ENCODE measurements around the gene NF1. TPM values are rescaled to one million over a fixed set of nuclear protein-coding genes. Genes with fewer than 3 reads are reported as not detected.

NF1 gene
- total and polyA plus RNA-seq, 2 donors (not counting 1 experiment from before 2014, with no cell fraction given) = 10.8 to 27.7 TPM

DNA sequence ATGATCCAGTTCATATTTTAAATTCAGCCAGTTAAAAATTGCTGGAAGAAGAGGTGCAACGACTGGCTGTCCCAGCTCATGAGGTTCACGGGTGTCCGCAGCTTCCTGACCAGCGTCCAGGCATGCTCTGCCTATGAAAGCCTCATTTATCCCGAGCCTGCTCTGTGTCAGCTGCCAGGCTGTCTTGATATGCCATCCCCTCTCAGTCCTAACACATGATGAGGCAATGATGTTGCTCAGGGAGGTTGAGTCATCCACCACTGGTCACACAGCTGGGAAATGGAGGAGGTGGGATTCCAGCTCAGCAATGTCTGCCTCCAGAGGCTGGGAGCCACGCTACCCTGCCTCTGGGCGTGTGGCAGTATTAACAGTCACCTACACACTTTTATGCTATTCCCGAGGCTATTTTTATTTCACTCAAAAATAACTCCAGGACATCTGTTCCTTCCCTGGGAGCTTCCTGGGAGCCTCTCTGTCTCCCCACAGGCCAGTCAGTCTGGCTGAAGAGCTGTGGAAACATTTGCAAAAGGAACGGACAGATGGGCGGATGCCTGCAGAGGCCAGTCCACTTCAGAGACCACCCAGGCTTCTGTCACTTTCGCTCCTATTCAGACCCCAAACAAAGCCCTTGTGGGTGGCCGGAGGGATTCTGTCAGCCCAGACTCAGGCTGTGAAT, 319.2 kb downstream of the NF1 start:
- Histone ChIP-seq H3K4me1 (ENCODE audit: control insufficient read depth in 2 of 2, insufficient read depth in 2 of 2, low read length in 2 of 2) (peaks cover 9% of the 10 kb centered on the region in 2 donors), H2AFZ (ENCODE audit: insufficient read depth, low read depth, low read length, poor library complexity, severe bottlenecking) (no peak overlapping the region), H3K27me3 (replicated peaks in 1 of 4; ENCODE audit: control extremely low read depth in 1 of 4, control insufficient read depth in 3 of 4, insufficient read depth in 4 of 4, low read length in 3 of 4) (no peaks in the 10 kb centered on the region), H3K36me3 (replicated peaks in 1 of 2; ENCODE audit: control extremely low read depth in 1 of 2, control insufficient read depth in 1 of 2, extremely low read depth in 1 of 2, insufficient read depth in 2 of 2, low read length in 1 of 2) (no peaks in the 10 kb centered on the region), H3K9me3 (ENCODE audit: control extremely low read depth in 1 of 3, control insufficient read depth in 2 of 3, insufficient read depth in 1 of 3, low read length in 2 of 3) (peaks cover 0 to 4% (median 0%) of the 10 kb centered on the region in 3 donors), H3K9ac (ENCODE audit: low read length) (no peak overlapping the region), H3K4me2 (replicated peaks; ENCODE audit: low read depth, low read length, poor library complexity, severe bottlenecking) (no peak overlapping the region), H4K20me1 (ENCODE audit: control insufficient read depth, insufficient read depth, low read length, poor library complexity, severe bottlenecking) (no peaks in the 10 kb centered on the region), H3K79me2 (ENCODE audit: control insufficient read depth, insufficient read depth, low read length) (no peaks in the 10 kb centered on the region), H3K27ac (ENCODE audit: low read length in 2 of 2) (no peak overlapping the region), H3K4me3 (ENCODE audit: control extremely low read depth in 1 of 5, extremely low read depth in 1 of 5, insufficient read depth in 1 of 5, low read depth in 2 of 5, low read length in 4 of 5) (no peak overlapping the region)
- 91% methylated on average over 8 of the region's 12 CpGs for WGBS (ENCODE audit: insufficient coverage)
- H3K27me3 Mint-ChIP-seq = peaks cover 10% of the 10 kb centered on the region
- H3K4me1 Mint-ChIP-seq = peaks cover 10% of the 10 kb centered on the region
- TF ChIP-seq EZH2 (IDR thresholded peaks at IDR 0.05; ENCODE audit: borderline replicate concordance, insufficient read depth, low read depth, low read length, poor library complexity, severe bottlenecking) = no peak
- TF ChIP-seq, protein P1, sequence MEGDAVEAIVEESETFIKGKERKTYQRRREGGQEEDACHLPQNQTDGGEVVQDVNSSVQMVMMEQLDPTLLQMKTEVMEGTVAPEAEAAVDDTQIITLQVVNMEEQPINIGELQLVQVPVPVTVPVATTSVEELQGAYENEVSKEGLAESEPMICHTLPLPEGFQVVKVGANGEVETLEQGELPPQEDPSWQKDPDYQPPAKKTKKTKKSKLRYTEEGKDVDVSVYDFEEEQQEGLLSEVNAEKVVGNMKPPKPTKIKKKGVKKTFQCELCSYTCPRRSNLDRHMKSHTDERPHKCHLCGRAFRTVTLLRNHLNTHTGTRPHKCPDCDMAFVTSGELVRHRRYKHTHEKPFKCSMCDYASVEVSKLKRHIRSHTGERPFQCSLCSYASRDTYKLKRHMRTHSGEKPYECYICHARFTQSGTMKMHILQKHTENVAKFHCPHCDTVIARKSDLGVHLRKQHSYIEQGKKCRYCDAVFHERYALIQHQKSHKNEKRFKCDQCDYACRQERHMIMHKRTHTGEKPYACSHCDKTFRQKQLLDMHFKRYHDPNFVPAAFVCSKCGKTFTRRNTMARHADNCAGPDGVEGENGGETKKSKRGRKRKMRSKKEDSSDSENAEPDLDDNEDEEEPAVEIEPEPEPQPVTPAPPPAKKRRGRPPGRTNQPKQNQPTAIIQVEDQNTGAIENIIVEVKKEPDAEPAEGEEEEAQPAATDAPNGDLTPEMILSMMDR (IDR thresholded peaks at IDR 0.05) = no peak
- ChIA-PET CTCF (interaction anchor here (1.2 to 1.7 kb wide), 2 partner anchors 25 to 26 kb away, joined by 3 to 6 read pairs; no protein-coding TSS in a partner anchor), POLR2A (no interaction called here)
- H3K27ac Mint-ChIP-seq = no peak overlapping the region
- no peak for ATAC-seq (ENCODE audit: low read depth)
- H3K4me3 Mint-ChIP-seq = no peak overlapping the region
- no peaks in the 10 kb centered on the region for H3K9me3 Mint-ChIP-seq (ENCODE audit: insufficient read depth)
- no peak for DNase-seq
- intact Hi-C loops (cut with micrococcal nuclease) = no loop called here

DNA sequence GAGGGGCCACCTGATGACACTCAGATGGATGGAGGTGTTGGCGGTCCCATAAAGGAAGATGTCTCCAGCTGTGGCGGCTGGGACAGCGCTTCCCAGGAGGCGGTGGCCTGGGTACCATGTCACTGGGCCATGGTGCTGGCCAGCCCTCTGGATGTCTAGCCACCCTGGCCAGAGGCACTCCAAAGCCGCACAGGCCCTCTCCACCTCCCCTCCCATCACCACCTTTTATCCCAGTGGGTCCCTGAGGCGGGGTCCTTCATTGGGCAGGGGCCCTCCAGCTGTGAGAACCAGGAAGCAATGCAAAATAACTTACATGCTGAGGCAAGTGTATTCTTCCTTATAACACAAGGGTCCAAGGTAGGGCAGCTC, 319.8 kb downstream of the NF1 start:
- H4K20me1 ChIP-seq (ENCODE audit: control insufficient read depth, insufficient read depth, low read length, poor library complexity, severe bottlenecking) = no peaks in the 10 kb centered on the region
- WGBS (ENCODE audit: insufficient coverage) = 100% methylated on average over 6 of the region's 6 CpGs
- no peak for DNase-seq
- H3K4me2 ChIP-seq (replicated peaks; ENCODE audit: low read depth, low read length, poor library complexity, severe bottlenecking) = no peak overlapping the region
- intact Hi-C loops (cut with micrococcal nuclease) = no loop called here
- POLR2A ChIA-PET = no interaction called here
- Mint-ChIP-seq H3K27ac (no peak overlapping the region), H3K27me3 (peaks cover 9% of the 10 kb centered on the region), H3K9me3 (ENCODE audit: insufficient read depth) (no peaks in the 10 kb centered on the region), H3K4me3 (no peak overlapping the region), H3K4me1 (peaks cover 10% of the 10 kb centered on the region)
- H3K4me3 ChIP-seq (ENCODE audit: control extremely low read depth in 1 of 5, extremely low read depth in 1 of 5, insufficient read depth in 1 of 5, low read depth in 2 of 5, low read length in 4 of 5) = no peak overlapping the region
- no peaks in the 10 kb centered on the region for H3K27me3 ChIP-seq (replicated peaks in 1 of 4; ENCODE audit: control extremely low read depth in 1 of 4, control insufficient read depth in 3 of 4, insufficient read depth in 4 of 4, low read length in 3 of 4)
- H3K9ac ChIP-seq (ENCODE audit: low read length) = no peak overlapping the region
- no peaks in the 10 kb centered on the region for H3K79me2 ChIP-seq (ENCODE audit: control insufficient read depth, insufficient read depth, low read length)
- peaks cover 9% of the 10 kb centered on the region in 2 donors for H3K4me1 ChIP-seq (ENCODE audit: control insufficient read depth in 2 of 2, insufficient read depth in 2 of 2, low read length in 2 of 2)
- ATAC-seq (ENCODE audit: low read depth) = no peak
- no peaks in the 10 kb centered on the region for H3K36me3 ChIP-seq (replicated peaks in 1 of 2; ENCODE audit: control extremely low read depth in 1 of 2, control insufficient read depth in 1 of 2, extremely low read depth in 1 of 2, insufficient read depth in 2 of 2, low read length in 1 of 2)
- H3K27ac ChIP-seq (ENCODE audit: low read length in 2 of 2) = no peak overlapping the region
- TF ChIP-seq, protein P1 (IDR thresholded peaks at IDR 0.05) = no peak
- TF ChIP-seq EZH2 (IDR thresholded peaks at IDR 0.05; ENCODE audit: borderline replicate concordance, insufficient read depth, low read depth, low read length, poor library complexity, severe bottlenecking) = no peak
- CTCF ChIA-PET = interaction anchor here (1.2 to 1.7 kb wide), 2 partner anchors 25 kb away, joined by 3 to 6 read pairs; no protein-coding TSS in a partner anchor
- H2AFZ ChIP-seq (ENCODE audit: insufficient read depth, low read depth, low read length, poor library complexity, severe bottlenecking) = no peak overlapping the region
- H3K9me3 ChIP-seq (ENCODE audit: control extremely low read depth in 1 of 3, control insufficient read depth in 2 of 3, insufficient read depth in 1 of 3, low read length in 2 of 3) = peaks cover 0 to 4% (median 0%) of the 10 kb centered on the region in 3 donors
